A549 (cell line): Measurements from ENCODE around the gene GNA12. TPM values are rescaled to one million over a fixed set of nuclear protein-coding genes. Genes with fewer than 3 reads are reported as not detected.

Experiments used
- ATAC-seq, 2 experiments: fragments of 200-7000 bp in 1 of 2; fragments of >200 bp in 1 of 2; cut with Nextera tagmentation in 1 of 2; cut with Tn5 transposase in 1 of 2; 3 replicates each; pipeline versions ENCODE4 v1.8.0 to v1.9.1; 2018 to 2020; ENCODE audit warnings: mild to moderate bottlenecking in 1 of 2, moderate library complexity in 1 of 2
- CTCF ChIA-PET: fragments of 300-600 bp; sonication (Branson Sonifier 250); formaldehyde crosslinking; extraction: SDS; loops from one replicate; lab custom pipeline; 2021; ENCODE audit warnings: antibody characterized with exemption, inconsistent platforms; lab: Yijun Ruan, JAX
- POLR2A ChIA-PET: fragments of 350-600 bp; formaldehyde crosslinking; extraction: SDS; loops from one replicate; lab custom pipeline; 2021; ENCODE audit warnings: antibody characterized with exemption, inconsistent platforms; lab: Yijun Ruan, JAX
- DNase-seq, 2 experiments: peaks; one replicate each; pipeline versions ENCODE4 v3.0.0 to v3.0.0-alpha.2; 2011 to 2016; ENCODE audit warnings: low read depth in 1 of 2, low spot score in 1 of 2
- FAIRE-seq: peaks from 2 replicates; lab custom pipeline; 2011; peaks lifted over from hg19 to GRCh38; lab: Jason Lieb, UNC
- H3K27ac ChIP-seq, 2 experiments: fragments of >200 bp; sonication (Bioruptor Twin); formaldehyde crosslinking; 3 replicates each; pipeline ENCODE4 v1.5.1; 2016 to 2017
- H3K4me1 ChIP-seq: fragments of >200 bp; sonication (Bioruptor Twin); formaldehyde crosslinking; 3 replicates; pipeline ENCODE4 v1.6.1; 2016
- H3K4me2 ChIP-seq: fragments of >200 bp; sonication (Bioruptor Twin); formaldehyde crosslinking; 3 replicates; pipeline ENCODE4 v1.6.1; 2016
- H3K4me3 ChIP-seq: fragments of >200 bp; sonication (Bioruptor Twin); formaldehyde crosslinking; 3 replicates; pipeline ENCODE4 v1.5.1; 2016
- H3K9me3 ChIP-seq: fragments of >200 bp; sonication (Bioruptor Twin); formaldehyde crosslinking; 3 replicates; pipeline ENCODE4 v1.6.1; 2016
- E2F6 ChIP-seq: IDR thresholded peaks from 2 replicates; pipeline ENCODE4 v1.6.1; 2012; ENCODE audit warnings: low read depth, borderline replicate concordance
- ELK1 ChIP-seq: fragments of 150-350 bp; IDR thresholded peaks from 2 replicates; pipeline ENCODE4 v1.6.1; 2014; ENCODE audit warnings: low read depth, mild to moderate bottlenecking, low read length
- ESRRA ChIP-seq: fragments of 150-350 bp; IDR thresholded peaks from 2 replicates; pipeline ENCODE4 v1.6.1; 2014; ENCODE audit warnings: mild to moderate bottlenecking, low read length, borderline replicate concordance
- FOSB ChIP-seq: fragments of 250-450 bp; sonication (Bioruptor Pico); IDR thresholded peaks from 2 replicates; pipeline ENCODE4 v1.5.0; 2020; ENCODE audit warnings: mild to moderate bottlenecking, moderate library complexity
- FOSL2 ChIP-seq, 2 experiments: fragments of 450-650 bp in 1 of 2; fragments of >200 bp in 1 of 2; sonication (Bioruptor Twin) in 1 of 2; formaldehyde crosslinking; IDR thresholded peaks; 2 replicates each; pipeline versions ENCODE4 v1.5.0 to v1.6.1; 2016 to 2020; ENCODE audit warnings: mild to moderate bottlenecking in 1 of 2, moderate library complexity in 1 of 2
- FOXS1 ChIP-seq: fragments of 250-450 bp; sonication (Bioruptor Pico); IDR thresholded peaks from 2 replicates; pipeline ENCODE4 v1.5.0; 2020; ENCODE audit warnings: mild to moderate bottlenecking, moderate library complexity
- HDAC2 ChIP-seq: fragments of 200-600 bp; sonication (generic); IDR thresholded peaks from 2 replicates; pipeline ENCODE4 v1.6.1; 2016
- HEYL ChIP-seq: fragments of 250-450 bp; sonication (Bioruptor Pico); IDR thresholded peaks from 2 replicates; pipeline ENCODE4 v1.8.0; 2021; ENCODE audit warnings: mild to moderate bottlenecking, moderate library complexity
- HOXA7 ChIP-seq: fragments of 250-450 bp; sonication (Bioruptor Pico); IDR thresholded peaks from 2 replicates; pipeline ENCODE4 v1.5.0; 2020; ENCODE audit warnings: mild to moderate bottlenecking, moderate library complexity
- JUNB ChIP-seq: fragments of >200 bp; sonication (Bioruptor Twin); formaldehyde crosslinking; IDR thresholded peaks from 2 replicates; pipeline ENCODE4 v1.6.1; 2016
- KDM1A ChIP-seq: fragments of 200-600 bp; sonication (generic); IDR thresholded peaks from 2 replicates; pipeline ENCODE4 v1.6.1; 2016; ENCODE audit warnings: low read depth, mild to moderate bottlenecking
- MAFK ChIP-seq: fragments of 450-650 bp; IDR thresholded peaks from 2 replicates; pipeline ENCODE4 v1.6.1; 2014; ENCODE audit not compliant: partially characterized antibody
- MYC ChIP-seq: IDR thresholded peaks from 2 replicates; pipeline ENCODE4 v1.6.1; 2012; ENCODE audit warnings: mild to moderate bottlenecking, inconsistent platforms, low read length, improper control_type of control experiment, borderline replicate concordance
- NR3C1 ChIP-seq: fragments of >200 bp; sonication (Bioruptor Twin); formaldehyde crosslinking; IDR thresholded peaks from 3 replicates; pipeline ENCODE4 v1.6.1; 2017
- PBX3 ChIP-seq: IDR thresholded peaks from 2 replicates; pipeline ENCODE4 v1.6.1; 2012
- POLR2A ChIP-seq: IDR thresholded peaks from 2 replicates; pipeline ENCODE4 v1.6.1; 2012; ENCODE audit warnings: mild to moderate bottlenecking, low read length
- POLR2AphosphoS2 ChIP-seq: conservative IDR thresholded peaks from 2 replicates; pipeline ENCODE4 v1.6.1; 2012; ENCODE audit warnings: low read length, improper control_type of control experiment, inconsistent platforms
- RAD21 ChIP-seq, 2 experiments: fragments of >200 bp in 1 of 2; sonication (Bioruptor Twin) in 1 of 2; formaldehyde crosslinking in 1 of 2; IDR thresholded peaks in 1 of 2; conservative IDR thresholded peaks in 1 of 2; 2 replicates in 1 of 2; 3 replicates in 1 of 2; pipeline ENCODE4 v1.6.1; 2012 to 2018; ENCODE audit warnings: inconsistent platforms in 1 of 2
- REST ChIP-seq: fragments of 200-600 bp; sonication (generic); IDR thresholded peaks from 2 replicates; pipeline ENCODE4 v1.6.1; 2016; ENCODE audit warnings: antibody characterized with exemption, mild to moderate bottlenecking, moderate library complexity
- SMC3 ChIP-seq: fragments of >200 bp; sonication (Bioruptor Twin); formaldehyde crosslinking; IDR thresholded peaks from 3 replicates; pipeline ENCODE4 v1.6.1; 2018; ENCODE audit warnings: inconsistent platforms
- TP53 ChIP-seq: fragments of 250-450 bp; sonication (Bioruptor Pico); IDR thresholded peaks from 2 replicates; pipeline ENCODE4 v1.5.0; 2021; ENCODE audit warnings: mild to moderate bottlenecking, moderate library complexity
- ZFP36 ChIP-seq: fragments of 450-650 bp; IDR thresholded peaks from 2 replicates; pipeline ENCODE4 v1.6.1; 2014; ENCODE audit warnings: borderline replicate concordance; ENCODE audit not compliant: partially characterized antibody
- ZNF302 ChIP-seq: fragments of 250-450 bp; sonication (Bioruptor Pico); IDR thresholded peaks from 2 replicates; pipeline ENCODE4 v1.9.0; 2021; ENCODE audit warnings: inconsistent platforms, mild to moderate bottlenecking, moderate library complexity
- WGBS: methylation state at CpG from one replicate; pipeline ENCODE4 v1.1.6; 2017; ENCODE audit errors: missing lambda C conversion rate; 5-methylcytosine and 5-hydroxymethylcytosine counted together
- polyA plus RNA-seq, 4 experiments: library from polyadenylated mRNA; depleted of rRNA in 3 of 4; stranded (reverse); fragments of >200 nt; fragmentation: RNase III in 1 of 4; extraction: RNeasy Plus Mini Kit Qiagen cat#74134 plus additional on column Dnase treatment in 1 of 4; gene quantifications; 2 replicates in 3 of 4; 3 replicates in 1 of 4; pipeline ENCODE4 v1.2.3, GENCODE V29; 2011 to 2017
- TF ChIP-seq, protein P1 (sequence below): fragments of >200 bp; sonication (Bioruptor Twin); formaldehyde crosslinking; IDR thresholded peaks from 2 replicates; pipeline ENCODE4 v1.6.1; 2016
- TF ChIP-seq, protein P2 (sequence below): fragments of 250-450 bp; sonication (Bioruptor Pico); IDR thresholded peaks from 2 replicates; pipeline ENCODE4 v1.5.0; 2021; ENCODE audit warnings: mild to moderate bottlenecking, moderate library complexity, borderline replicate concordance

GNA12 gene
- polyA plus RNA-seq, 2 of the 4 experiments (the other 2 are of a cell fraction), result 33.0 to 43.7 TPM

DNA sequence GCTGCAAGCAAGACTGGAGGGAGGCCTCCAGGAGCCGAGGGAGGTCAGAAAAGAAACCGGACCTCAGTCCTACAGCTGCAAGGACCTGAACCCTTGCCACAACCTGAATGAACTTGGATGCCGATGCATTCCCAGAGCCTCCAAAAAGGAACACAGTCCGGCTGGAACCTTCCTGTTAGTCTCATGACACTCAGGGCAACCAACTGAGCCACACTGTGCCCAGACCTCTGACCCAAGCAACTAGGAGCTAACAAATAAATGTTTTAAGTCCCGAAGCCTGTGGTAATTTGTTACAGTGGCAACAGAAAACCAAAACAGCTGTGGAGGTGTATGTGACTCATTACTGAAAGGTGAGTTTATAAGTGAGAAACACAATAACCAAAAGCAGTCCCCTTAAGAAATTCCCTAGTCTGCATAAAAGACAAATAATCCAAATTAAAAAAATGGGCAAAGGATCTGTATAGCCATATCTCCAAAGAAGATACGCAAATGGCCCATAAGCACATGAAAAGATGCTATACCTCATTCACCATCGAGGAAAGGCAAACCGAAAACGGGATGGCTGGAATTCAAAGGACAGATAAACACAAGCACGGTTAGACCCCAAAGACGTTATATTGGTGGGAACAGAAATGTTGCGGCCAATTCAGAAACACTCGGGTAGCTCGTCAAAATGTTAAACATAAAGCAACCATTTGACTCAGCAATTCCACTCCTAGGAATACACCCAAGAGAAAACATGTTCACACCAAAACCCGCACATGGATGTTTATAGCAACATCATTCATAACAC lies 24.8 kb downstream of the GNA12 start:
- FAIRE-seq (no peak), DNase-seq (no peak), ATAC-seq (no peak)
- no peak for TF ChIP-seq HOXA7
- TF ChIP-seq POLR2A, result no peak
- no peak for TF ChIP-seq TP53 (CRISPR knock-in tag)
- no peak for TF ChIP-seq NR3C1
- TF ChIP-seq FOSL2 (IDR thresholded peaks at IDR 0.05), result no peak
- TF ChIP-seq FOSL2 (CRISPR knock-in tag; IDR thresholded peaks at IDR 0.05), result no peak
- TF ChIP-seq ESRRA, result no peak
- TF ChIP-seq ZNF302, result no peak
- TF ChIP-seq, protein P1, sequence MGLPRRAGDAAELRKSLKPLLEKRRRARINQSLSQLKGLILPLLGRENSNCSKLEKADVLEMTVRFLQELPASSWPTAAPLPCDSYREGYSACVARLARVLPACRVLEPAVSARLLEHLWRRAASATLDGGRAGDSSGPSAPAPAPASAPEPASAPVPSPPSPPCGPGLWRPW, result no peak
- TF ChIP-seq MYC, result no peak
- no peak for TF ChIP-seq PBX3
- no peak for TF ChIP-seq MAFK
- TF ChIP-seq KDM1A, result no peak
- TF ChIP-seq, protein P2, sequence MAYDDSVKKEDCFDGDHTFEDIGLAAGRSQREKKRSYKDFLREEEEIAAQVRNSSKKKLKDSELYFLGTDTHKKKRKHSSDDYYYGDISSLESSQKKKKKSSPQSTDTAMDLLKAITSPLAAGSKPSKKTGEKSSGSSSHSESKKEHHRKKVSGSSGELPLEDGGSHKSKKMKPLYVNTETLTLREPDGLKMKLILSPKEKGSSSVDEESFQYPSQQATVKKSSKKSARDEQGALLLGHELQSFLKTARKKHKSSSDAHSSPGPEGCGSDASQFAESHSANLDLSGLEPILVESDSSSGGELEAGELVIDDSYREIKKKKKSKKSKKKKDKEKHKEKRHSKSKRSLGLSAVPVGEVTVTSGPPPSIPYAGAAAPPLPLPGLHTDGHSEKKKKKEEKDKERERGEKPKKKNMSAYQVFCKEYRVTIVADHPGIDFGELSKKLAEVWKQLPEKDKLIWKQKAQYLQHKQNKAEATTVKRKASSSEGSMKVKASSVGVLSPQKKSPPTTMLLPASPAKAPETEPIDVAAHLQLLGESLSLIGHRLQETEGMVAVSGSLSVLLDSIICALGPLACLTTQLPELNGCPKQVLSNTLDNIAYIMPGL (CRISPR knock-in tag), result no peak
- TF ChIP-seq RAD21 (conservative IDR thresholded peaks at IDR 0.05 in 1 of 2, IDR thresholded peaks at IDR 0.05 in 1 of 2), result no peak
- no peak for TF ChIP-seq E2F6
- TF ChIP-seq FOSB (CRISPR knock-in tag), result no peak
- no peak for TF ChIP-seq FOXS1 (CRISPR knock-in tag)
- TF ChIP-seq ELK1, result no peak
- TF ChIP-seq HEYL, result no peak
- no peak for TF ChIP-seq JUNB
- H3K4me1 ChIP-seq, result peaks cover 63% of the 10 kb centered on the region
- peak overlapping the region; percentile 77 to 89; a peak in 5 of 6 replicates for H3K27ac ChIP-seq
- ChIA-PET POLR2A (interaction anchor here (1.0 kb wide), 1 partner anchor 18 kb away, joined by 5 read pairs; no protein-coding TSS in a partner anchor), CTCF (interaction anchor here (1.3 to 2.4 kb wide), 4 partner anchors 12 to 59 kb away, joined by 3 to 11 read pairs (median 4); no protein-coding TSS in a partner anchor)
- WGBS, result 89% methylated on average over 15 of the region's 15 CpGs
- H3K4me2 ChIP-seq, result peak overlapping the region; percentile 67; the same call in 2 of the 3 replicates
- H3K9me3 ChIP-seq, result no peaks in the 10 kb centered on the region
- H3K4me3 ChIP-seq, result no peak overlapping the region

GRCh38 chr7:2818653-2819052 lies 25.5 kb downstream of the GNA12 start:
- Histone ChIP-seq H3K4me2 (no peak overlapping the region), H3K4me3 (no peak overlapping the region), H3K4me1 (peaks cover 67% of the 10 kb centered on the region), H3K9me3 (no peaks in the 10 kb centered on the region), H3K27ac (peak overlapping the region in 1 of 2 experiments; percentile 89; a peak in 4 of 6 replicates)
- FAIRE-seq (no peak), DNase-seq (no peak), ATAC-seq (no peak)
- POLR2A ChIA-PET, result no interaction called here
- CTCF ChIA-PET, result interaction anchor here (1.5 kb wide), 1 partner anchor 58 kb away, joined by 4 read pairs; no protein-coding TSS in a partner anchor
- 92% methylated on average over 12 of the region's 12 CpGs for WGBS
- TF ChIP-seq SMC3 (no peak), REST (no peak), ZFP36 (no peak), ESRRA (no peak), TP53 (CRISPR knock-in tag) (no peak), FOSB (CRISPR knock-in tag) (no peak), HDAC2 (no peak), POLR2AphosphoS2 (no peak), KDM1A (no peak)
- TF ChIP-seq, protein P2 (CRISPR knock-in tag), result no peak
